ENCODE data around the gene SPEF1.

The SPEF1 gene

DNA sequence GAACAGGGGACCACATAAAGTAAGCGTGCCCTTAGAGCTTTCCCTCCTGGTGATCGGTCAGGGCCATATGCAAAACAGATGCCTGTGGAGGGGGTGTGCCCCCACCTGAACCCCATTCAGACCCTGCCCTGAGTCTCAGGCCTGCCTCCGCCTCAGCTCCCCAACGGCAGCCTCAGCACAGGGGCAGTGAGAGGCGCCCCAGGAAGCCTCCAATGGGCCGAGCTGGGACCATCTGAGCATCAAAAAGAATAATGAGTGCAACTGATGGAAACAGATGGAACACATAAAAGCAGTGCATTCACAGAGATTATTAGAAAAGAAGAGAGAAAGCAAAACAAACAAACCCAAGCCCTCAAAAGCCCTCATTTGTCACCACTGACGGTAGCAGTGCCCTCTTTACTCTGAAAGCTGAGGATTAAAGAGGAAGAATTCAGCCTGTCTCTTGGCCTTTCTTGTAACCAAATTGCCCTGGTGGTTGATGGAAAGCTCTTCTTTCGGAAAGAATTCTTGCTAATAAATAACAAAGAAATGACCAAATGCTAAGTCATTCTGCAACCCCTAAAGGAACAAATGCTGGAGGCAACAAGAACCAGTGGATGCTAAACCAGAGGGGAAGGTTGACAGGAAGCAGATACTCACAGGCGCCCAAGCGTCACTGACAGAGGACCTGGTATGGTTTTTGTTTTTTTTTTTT lies 20.4 kb downstream of the SPEF1 start:
- no peak overlapping the region for H3K9ac ChIP-seq

DNA sequence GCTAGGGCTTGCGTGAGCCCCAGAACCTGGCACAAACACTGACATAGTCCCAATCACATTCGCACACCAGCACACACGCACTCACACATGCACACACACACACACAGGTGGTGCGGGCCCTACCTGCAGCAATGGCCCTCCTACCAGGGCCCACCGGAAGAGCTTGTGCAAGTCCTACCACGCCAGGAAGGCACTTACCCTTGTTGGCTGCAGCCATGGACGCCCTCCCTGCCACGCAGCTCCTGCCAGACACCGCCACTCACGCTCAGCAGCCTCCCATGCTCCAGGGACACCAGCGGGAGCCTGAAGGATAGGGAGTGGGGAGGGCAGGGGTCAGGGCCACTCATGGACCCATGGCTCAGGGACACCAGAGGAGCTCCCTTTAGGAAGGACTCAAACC lies 21.4 kb downstream of the SPEF1 start:
- H3K79me2 ChIP-seq (ENCODE audit: insufficient read depth, low read depth) = no peaks in the 10 kb centered on the region
- H3K27ac ChIP-seq = no peak overlapping the region
- H3K9ac ChIP-seq = no peak overlapping the region
- TF ChIP-seq, protein P1, sequence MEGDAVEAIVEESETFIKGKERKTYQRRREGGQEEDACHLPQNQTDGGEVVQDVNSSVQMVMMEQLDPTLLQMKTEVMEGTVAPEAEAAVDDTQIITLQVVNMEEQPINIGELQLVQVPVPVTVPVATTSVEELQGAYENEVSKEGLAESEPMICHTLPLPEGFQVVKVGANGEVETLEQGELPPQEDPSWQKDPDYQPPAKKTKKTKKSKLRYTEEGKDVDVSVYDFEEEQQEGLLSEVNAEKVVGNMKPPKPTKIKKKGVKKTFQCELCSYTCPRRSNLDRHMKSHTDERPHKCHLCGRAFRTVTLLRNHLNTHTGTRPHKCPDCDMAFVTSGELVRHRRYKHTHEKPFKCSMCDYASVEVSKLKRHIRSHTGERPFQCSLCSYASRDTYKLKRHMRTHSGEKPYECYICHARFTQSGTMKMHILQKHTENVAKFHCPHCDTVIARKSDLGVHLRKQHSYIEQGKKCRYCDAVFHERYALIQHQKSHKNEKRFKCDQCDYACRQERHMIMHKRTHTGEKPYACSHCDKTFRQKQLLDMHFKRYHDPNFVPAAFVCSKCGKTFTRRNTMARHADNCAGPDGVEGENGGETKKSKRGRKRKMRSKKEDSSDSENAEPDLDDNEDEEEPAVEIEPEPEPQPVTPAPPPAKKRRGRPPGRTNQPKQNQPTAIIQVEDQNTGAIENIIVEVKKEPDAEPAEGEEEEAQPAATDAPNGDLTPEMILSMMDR (conservative IDR thresholded peaks at IDR 0.05; ENCODE audit: low read depth, low read length) = no peak
- H3K4me2 ChIP-seq = no peak overlapping the region
- H2AFZ ChIP-seq (ENCODE audit: low read depth) = no peak overlapping the region
- H3K4me3 ChIP-seq (IDR thresholded peaks at IDR 0.05; ENCODE audit: insufficient read depth, low read depth, low read length) = no peak overlapping the region
- no peaks in the 10 kb centered on the region for H3K4me1 ChIP-seq (ENCODE audit: low read depth, poor library complexity, severe bottlenecking)
- H3K27me3 ChIP-seq (ENCODE audit: insufficient read depth, low read depth) = no peaks in the 10 kb centered on the region
- H3K36me3 ChIP-seq (ENCODE audit: insufficient read depth) = no peaks in the 10 kb centered on the region
- no peaks in the 10 kb centered on the region for H4K20me1 ChIP-seq (ENCODE audit: insufficient read depth)

More for the DNA sequence above, 20.4 kb downstream of the SPEF1 start:
- H3K4me3 ChIP-seq (IDR thresholded peaks at IDR 0.05; ENCODE audit: insufficient read depth, low read depth, low read length) = no peak overlapping the region
- no peaks in the 10 kb centered on the region for H4K20me1 ChIP-seq (ENCODE audit: insufficient read depth)
- H3K36me3 ChIP-seq (ENCODE audit: insufficient read depth) = no peaks in the 10 kb centered on the region
- H2AFZ ChIP-seq (ENCODE audit: low read depth) = no peak overlapping the region
- TF ChIP-seq, protein P1 (conservative IDR thresholded peaks at IDR 0.05; ENCODE audit: low read depth, low read length) = no peak
- H3K27me3 ChIP-seq (ENCODE audit: insufficient read depth, low read depth) = no peaks in the 10 kb centered on the region
- no peak overlapping the region for H3K27ac ChIP-seq
- H3K79me2 ChIP-seq (ENCODE audit: insufficient read depth, low read depth) = no peaks in the 10 kb centered on the region
- H3K4me1 ChIP-seq (ENCODE audit: low read depth, poor library complexity, severe bottlenecking) = no peaks in the 10 kb centered on the region
- no peak overlapping the region for H3K4me2 ChIP-seq

DNA sequence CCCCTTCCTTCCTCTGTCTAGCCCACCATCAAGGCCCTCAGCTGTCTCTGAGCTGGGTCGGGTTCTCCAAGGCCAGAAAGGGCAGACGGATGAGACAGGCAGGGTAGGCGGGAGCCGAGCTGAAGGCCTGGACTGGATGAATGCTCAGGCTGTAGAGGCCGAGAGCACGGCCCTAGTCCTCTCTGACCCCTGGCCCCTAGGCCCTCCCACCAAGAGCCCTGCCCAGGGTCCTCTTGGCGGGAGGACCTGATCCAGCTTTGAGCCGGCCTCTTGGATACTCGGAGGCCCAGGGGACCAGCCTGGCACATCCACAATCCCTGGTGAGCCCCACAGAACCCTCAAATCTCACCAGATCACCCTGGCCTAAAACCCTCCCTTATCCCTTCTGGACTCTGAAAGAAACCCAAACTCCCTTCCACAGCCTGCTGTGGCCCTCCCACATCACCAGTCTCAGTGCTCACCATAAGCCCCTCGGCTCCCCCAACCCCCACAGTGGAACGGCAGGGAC lies 21.9 kb downstream of the SPEF1 start:
- Histone ChIP-seq H4K20me1 (ENCODE audit: insufficient read depth) (no peaks in the 10 kb centered on the region), H3K79me2 (ENCODE audit: insufficient read depth, low read depth) (no peaks in the 10 kb centered on the region), H3K27ac (no peak overlapping the region), H3K36me3 (ENCODE audit: insufficient read depth) (no peaks in the 10 kb centered on the region), H3K4me2 (no peak overlapping the region), H3K4me3 (IDR thresholded peaks at IDR 0.05; ENCODE audit: insufficient read depth, low read depth, low read length) (no peak overlapping the region), H3K4me1 (ENCODE audit: low read depth, poor library complexity, severe bottlenecking) (no peaks in the 10 kb centered on the region), H2AFZ (ENCODE audit: low read depth) (no peak overlapping the region), H3K9ac (no peak overlapping the region), H3K27me3 (ENCODE audit: insufficient read depth, low read depth) (no peaks in the 10 kb centered on the region)
- TF ChIP-seq, protein P1 (conservative IDR thresholded peaks at IDR 0.05; ENCODE audit: low read depth, low read length) = no peak

DNA sequence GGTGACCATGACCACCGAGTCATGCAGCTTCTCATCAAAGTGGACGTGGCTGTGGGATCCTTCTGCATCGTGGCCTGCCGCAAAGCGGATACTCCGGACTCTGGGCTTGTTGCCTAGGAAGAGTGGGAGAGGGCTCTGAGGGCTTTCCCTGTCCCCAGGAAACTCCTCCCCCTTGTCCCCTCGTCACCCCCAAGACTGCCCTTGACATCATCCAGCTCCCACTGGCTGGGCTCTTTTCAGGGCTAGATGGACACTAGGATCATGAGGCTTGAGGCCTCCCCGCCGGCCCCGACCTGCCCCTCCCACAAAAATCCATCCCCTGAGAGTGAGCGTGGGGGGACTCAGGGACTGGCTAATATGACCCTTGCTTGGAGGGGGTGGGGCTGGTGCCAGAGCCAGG lies 22.7 kb downstream of the SPEF1 start:
- H4K20me1 ChIP-seq (ENCODE audit: insufficient read depth) = no peaks in the 10 kb centered on the region
- TF ChIP-seq, protein P1 (conservative IDR thresholded peaks at IDR 0.05; ENCODE audit: low read depth, low read length) = no peak
- no peak overlapping the region for H3K4me3 ChIP-seq (IDR thresholded peaks at IDR 0.05; ENCODE audit: insufficient read depth, low read depth, low read length)
- no peaks in the 10 kb centered on the region for H3K79me2 ChIP-seq (ENCODE audit: insufficient read depth, low read depth)
- no peaks in the 10 kb centered on the region for H3K4me1 ChIP-seq (ENCODE audit: low read depth, poor library complexity, severe bottlenecking)
- no peaks in the 10 kb centered on the region for H3K36me3 ChIP-seq (ENCODE audit: insufficient read depth)
- no peak overlapping the region for H3K9ac ChIP-seq
- no peak overlapping the region for H3K27ac ChIP-seq
- no peak overlapping the region for H2AFZ ChIP-seq (ENCODE audit: low read depth)
- no peaks in the 10 kb centered on the region for H3K27me3 ChIP-seq (ENCODE audit: insufficient read depth, low read depth)
- no peak overlapping the region for H3K4me2 ChIP-seq
